DMS 273 treated with DMSO at 0.1 percent for 48 hours (cell line): Measurements from ENCODE around the gene KIF18B.

ENCODE experiments used
- DNase-seq: peaks from one replicate; lab custom pipeline; 2025; lab: John Stamatoyannopoulos, UW

The KIF18B gene

GRCh38 chr17:44919411-44919810, 28.2 kb downstream of the KIF18B start:
- no peak for DNase-seq

- DNase-seq = no peak
Observed at GRCh38 chr17:44918006-44918405, 29.6 kb downstream of the KIF18B start.

GRCh38 chr17:44917456-44917855, 30.1 kb downstream of the KIF18B start:
- DNase-seq = no peak

GRCh38 chr17:44916781-44917241, 30.8 kb downstream of the KIF18B start:
- no peak for DNase-seq

GRCh38 chr17:44915862-44916780, 31.5 kb downstream of the KIF18B start:
- no peak for DNase-seq

GRCh38 chr17:44915321-44915726, 32.2 kb downstream of the KIF18B start, which contains the start of gene GFAP:
TSS of gene GFAP (minus strand) at chr17:44915500. CDS start at chr17:44915486, 14 bp downstream.
- DNase-seq = no peak

- DNase-seq = no peak
Observed at GRCh38 chr17:44914698-44915271, 32.8 kb downstream of the KIF18B start.

GRCh38 chr17:44914148-44914547, 33.4 kb downstream of the KIF18B start:
- no peak for DNase-seq

GRCh38 chr17:44913676-44914075, 33.9 kb downstream of the KIF18B start:
- no peak for DNase-seq

GRCh38 chr17:44912763-44913544, 34.6 kb downstream of the KIF18B start:
- no peak for DNase-seq

- DNase-seq = no peak
Observed at GRCh38 chr17:44911133-44912001, 36.2 kb downstream of the KIF18B start.

GRCh38 chr17:44910231-44911106, 37.1 kb downstream of the KIF18B start:
- no peak for DNase-seq

GRCh38 chr17:44909681-44910144, 37.9 kb downstream of the KIF18B start:
- no peak for DNase-seq

GRCh38 chr17:44908761-44909326, 38.7 kb downstream of the KIF18B start:
- no peak for DNase-seq

GRCh38 chr17:44907729-44908470, 39.7 kb downstream of the KIF18B start:
- DNase-seq = no peak

GRCh38 chr17:44906763-44907728, 40.5 kb downstream of the KIF18B start:
- no peak for DNase-seq

- DNase-seq = no peak
Observed at GRCh38 chr17:44906010-44906646, 41.4 kb downstream of the KIF18B start.
